ENCODE results near the gene YTHDF2. TPM values are rescaled to one million over a fixed set of nuclear protein-coding genes. Genes with fewer than 3 reads are reported as not detected.
"Not testable (repeated sequence)": the region's sequence is repeated elsewhere in the genome, so short reads cannot be mapped to it uniquely, and the experiment has no call there.

YTHDF2 gene
- total and polyA plus RNA-seq, 12 donors: 41.0 to 95.0 (median 67.7) TPM

- DNase-seq: no peak
- no peak for TF ChIP-seq POLR2A (IDR thresholded peaks at IDR 0.05)
- TF ChIP-seq CTCF (IDR thresholded peaks at IDR 0.05): no peak
- H3K27ac ChIP-seq: no peak overlapping the region
- H3K4me1 ChIP-seq (replicated peaks in 1 of 2): no peaks in the 10 kb centered on the region
- no peaks in the 10 kb centered on the region for H3K27me3 ChIP-seq
- no peaks in the 10 kb centered on the region for H3K9me3 ChIP-seq (replicated peaks in 1 of 3)
- no peak overlapping the region for H3K4me3 ChIP-seq
- peaks cover 0 to 10% of the 10 kb centered on the region in 2 donors for H3K36me3 ChIP-seq (replicated peaks in 1 of 2)
- intact Hi-C loops (cut with DNase I): no loop called here
- WGBS, 4 donors: 85 to 96% (median 91%) methylated on average over 1 of the region's 1 CpG
Observed at GRCh38 chr1:28718166-28718565, 18.6 kb upstream of the YTHDF2 start.

DNA sequence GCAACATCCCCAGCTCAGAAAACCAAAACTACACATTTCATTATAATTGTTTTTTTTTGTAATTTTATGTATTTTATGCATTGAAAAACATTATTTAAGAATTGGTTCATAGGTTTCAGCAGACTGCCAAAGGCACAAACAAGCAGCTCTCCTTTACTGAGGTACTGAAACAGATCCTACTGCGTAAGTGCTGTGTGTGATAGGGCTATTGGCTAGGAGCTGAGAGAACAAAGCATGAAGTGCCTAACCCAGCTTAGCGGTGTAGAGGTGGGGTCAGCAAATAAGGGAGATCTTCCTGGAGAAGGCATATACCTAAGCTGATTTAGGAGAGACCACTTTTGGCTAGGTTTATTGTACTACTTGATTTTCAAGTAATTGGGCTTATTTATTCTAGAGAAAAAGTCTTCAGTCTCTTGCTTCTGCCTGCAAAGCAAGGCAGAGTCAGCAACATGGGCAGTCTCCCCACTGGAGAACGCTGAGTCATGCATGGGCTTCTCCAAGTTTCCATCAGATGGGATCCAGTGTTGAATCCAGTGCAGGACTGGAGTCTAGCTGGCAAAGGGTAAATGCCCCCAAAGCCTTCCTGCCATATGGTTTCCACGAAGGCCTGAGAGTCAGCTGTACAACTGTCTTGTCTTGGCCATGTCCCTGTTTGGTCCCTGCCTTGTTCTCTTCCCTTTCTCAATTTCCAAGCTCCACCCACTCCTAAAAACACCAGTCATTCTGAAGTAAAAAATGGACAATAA, 18.0 kb upstream of the YTHDF2 start:
- Histone ChIP-seq H3K36me3 (replicated peaks in 1 of 2) (peaks cover 0 to 8% of the 10 kb centered on the region in 2 donors), H3K27ac (no peak overlapping the region), H3K4me1 (replicated peaks in 1 of 2) (no peaks in the 10 kb centered on the region), H3K4me3 (no peak overlapping the region), H3K9me3 (replicated peaks in 1 of 3) (no peaks in the 10 kb centered on the region), H3K27me3 (no peaks in the 10 kb centered on the region)
- 75 to 88% (median 80%) methylated on average over 4 of the region's 4 CpGs for WGBS, 4 donors
- DNase-seq: peak in 1 of 7 donors; percentile 32
- intact Hi-C loops (cut with DNase I): no loop called here
- TF ChIP-seq POLR2A (IDR thresholded peaks at IDR 0.05) (no peak), CTCF (IDR thresholded peaks at IDR 0.05) (no peak)

DNA sequence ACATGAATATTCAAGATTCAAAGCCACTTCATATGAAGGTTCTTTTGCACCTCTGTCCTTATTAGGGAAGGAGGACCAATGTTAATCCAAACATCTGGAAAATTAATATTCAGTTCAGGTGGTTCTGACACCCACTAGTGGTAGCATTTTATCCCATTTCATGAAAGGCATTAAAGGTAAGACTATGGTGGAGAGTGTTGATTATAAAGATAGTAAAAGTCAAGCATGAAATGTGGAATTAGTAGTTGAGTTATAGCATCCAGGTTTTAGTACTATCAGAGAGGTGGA, 17.5 kb upstream of the YTHDF2 start:
- TF ChIP-seq POLR2A (IDR thresholded peaks at IDR 0.05): no peak
- intact Hi-C loops (cut with DNase I): no loop called here
- H3K9me3 ChIP-seq (replicated peaks in 1 of 3): no peaks in the 10 kb centered on the region
- H3K4me1 ChIP-seq (replicated peaks in 1 of 2): no peaks in the 10 kb centered on the region
- no peak overlapping the region for H3K27ac ChIP-seq
- H3K4me3 ChIP-seq: no peak overlapping the region
- H3K27me3 ChIP-seq: no peaks in the 10 kb centered on the region
- peaks cover 0 to 3% of the 10 kb centered on the region in 2 donors for H3K36me3 ChIP-seq (replicated peaks in 1 of 2)
- DNase-seq: no peak

- TF ChIP-seq POLR2A (IDR thresholded peaks at IDR 0.05) (no peak), CTCF (IDR thresholded peaks at IDR 0.05) (no peak)
- Histone ChIP-seq H3K4me3 (no peak overlapping the region), H3K4me1 (replicated peaks in 1 of 2) (no peaks in the 10 kb centered on the region), H3K9me3 (replicated peaks in 1 of 3) (no peaks in the 10 kb centered on the region), H3K27ac (no peak overlapping the region), H3K36me3 (replicated peaks in 1 of 2) (no peaks in the 10 kb centered on the region), H3K27me3 (no peaks in the 10 kb centered on the region)
- intact Hi-C loops (cut with DNase I): no loop called here
- DNase-seq: no peak
- 79 to 85% (median 82%) methylated on average over 5 of the region's 5 CpGs for WGBS, 4 donors
Observed at GRCh38 chr1:28720376-28720775, 16.4 kb upstream of the YTHDF2 start.

- intact Hi-C loops (cut with DNase I); H3K4me3 ChIP-seq; H3K9me3 ChIP-seq (replicated peaks in 1 of 3); H3K27me3 ChIP-seq; DNase-seq; H3K27ac ChIP-seq; H3K4me1 ChIP-seq (replicated peaks in 1 of 2); H3K36me3 ChIP-seq (replicated peaks in 1 of 2): not testable (repeated sequence)
- 81 to 82% (median 81%) methylated on average over 17 to 18 of the region's 18 CpGs for WGBS, 4 donors
Observed at GRCh38 chr1:28721927-28722326, 14.8 kb upstream of the YTHDF2 start.

DNA sequence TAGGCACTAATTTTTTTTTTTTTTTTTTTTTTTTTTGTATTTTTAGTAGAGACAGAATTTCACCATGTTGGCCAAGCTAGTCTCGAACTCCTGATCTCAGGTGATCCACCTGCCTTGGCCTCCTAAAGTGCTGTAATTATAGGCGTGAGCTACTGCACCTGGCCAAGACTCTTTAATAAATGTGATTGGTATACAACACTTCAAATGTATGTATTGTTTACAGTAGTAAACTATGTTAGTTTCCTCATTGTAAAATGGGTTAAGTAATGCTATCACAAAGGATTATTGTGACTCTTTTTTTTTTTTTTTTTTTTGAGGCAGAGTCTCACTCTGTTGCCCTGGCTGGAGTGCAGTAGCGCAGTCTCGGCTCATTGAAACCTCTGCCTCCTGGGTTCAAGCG, 11.4 kb upstream of the YTHDF2 start:
- H3K27me3 ChIP-seq; DNase-seq; intact Hi-C loops (cut with DNase I); H3K4me1 ChIP-seq (replicated peaks in 1 of 2); H3K9me3 ChIP-seq (replicated peaks in 1 of 3); H3K36me3 ChIP-seq (replicated peaks in 1 of 2); H3K4me3 ChIP-seq; H3K27ac ChIP-seq: not testable (repeated sequence)
- 85 to 99% (median 90%) methylated on average over 5 of the region's 5 CpGs for WGBS, 4 donors
